Measurements from ENCODE around the gene H19.

H19 gene

DNA sequence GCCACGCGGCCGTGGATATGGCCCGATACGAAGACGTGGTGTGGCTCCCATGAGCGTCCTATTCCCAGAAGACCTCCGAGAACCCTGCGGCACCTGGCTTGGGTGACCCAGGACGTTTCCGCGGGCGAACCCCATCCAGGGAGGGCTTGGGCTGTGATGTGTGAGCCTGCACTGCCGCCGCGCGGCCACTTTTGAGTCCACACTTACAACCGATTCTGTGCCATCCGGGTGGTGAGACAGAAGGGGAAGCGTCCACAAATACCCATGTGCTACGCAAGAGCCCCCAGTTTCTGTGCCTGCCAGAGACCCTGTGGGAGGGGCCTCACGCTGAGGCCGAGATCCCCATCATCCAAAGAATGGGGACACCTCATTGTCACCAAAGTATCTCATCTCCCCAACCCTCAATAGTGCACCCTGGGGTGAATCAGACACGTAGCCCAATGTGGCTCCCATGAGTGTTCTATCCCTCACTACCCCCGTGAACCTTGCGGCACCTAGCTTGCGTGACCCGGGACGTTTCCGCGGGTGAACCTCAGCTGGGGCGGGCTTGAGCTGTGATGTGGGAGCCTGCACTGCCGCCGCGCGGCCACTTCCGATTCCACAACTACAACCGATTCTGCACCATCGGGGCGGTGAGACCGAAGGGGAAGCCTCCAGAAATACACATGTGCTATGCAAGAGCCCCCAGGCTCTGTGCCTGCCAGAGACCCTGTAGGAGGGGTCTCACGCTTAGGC lies 4.6 kb upstream of the H19 start:
- WGBS (ENCODE audit: extremely low coverage, insufficient coverage, low lambda C conversion rate), result no CpG with 5 or more reads among the region's 42 CpGs
- no peak overlapping the region for H3K4me3 ChIP-seq (ENCODE audit: low read length)
- H3K9ac ChIP-seq (ENCODE audit: low read length), result no peak overlapping the region
- H2BK120ac ChIP-seq (ENCODE audit: low read depth, low read length), result no peak overlapping the region
- H2BK5ac ChIP-seq (ENCODE audit: low read length), result no peak overlapping the region
- H3K27ac ChIP-seq (ENCODE audit: low read depth, low read length), result no peak overlapping the region
- H3K56ac ChIP-seq (ENCODE audit: low read length), result no peak overlapping the region
- H4K5ac ChIP-seq (ENCODE audit: low read length), result no peak overlapping the region
- H4K8ac ChIP-seq (ENCODE audit: low read depth, low read length), result no peak overlapping the region
- no peaks in the 10 kb centered on the region for H3K4me1 ChIP-seq (ENCODE audit: control insufficient read depth, low read depth, low read length)
- no peak for DNase-seq
- H3K4ac ChIP-seq (ENCODE audit: low read depth, low read length), result no peak overlapping the region
- H3K18ac ChIP-seq (ENCODE audit: low read length), result no peak overlapping the region
- H3K23ac ChIP-seq (ENCODE audit: low read length), result no peak overlapping the region
- H3K79me2 ChIP-seq (ENCODE audit: control insufficient read depth, insufficient read depth, low read length), result no peaks in the 10 kb centered on the region
- no peak overlapping the region for H2AK5ac ChIP-seq (ENCODE audit: low read length)
- H3K4me2 ChIP-seq (ENCODE audit: low read length), result no peak overlapping the region
- H3K27me3 ChIP-seq (ENCODE audit: insufficient read depth, low read length, poor library complexity), result no peaks in the 10 kb centered on the region
- no peaks in the 10 kb centered on the region for H3K79me1 ChIP-seq (ENCODE audit: low read length)
- H2BK15ac ChIP-seq (replicated peaks; ENCODE audit: low read depth), result no peak overlapping the region
- H3K36me3 ChIP-seq (ENCODE audit: control insufficient read depth, insufficient read depth, low read length), result no peaks in the 10 kb centered on the region

DNA sequence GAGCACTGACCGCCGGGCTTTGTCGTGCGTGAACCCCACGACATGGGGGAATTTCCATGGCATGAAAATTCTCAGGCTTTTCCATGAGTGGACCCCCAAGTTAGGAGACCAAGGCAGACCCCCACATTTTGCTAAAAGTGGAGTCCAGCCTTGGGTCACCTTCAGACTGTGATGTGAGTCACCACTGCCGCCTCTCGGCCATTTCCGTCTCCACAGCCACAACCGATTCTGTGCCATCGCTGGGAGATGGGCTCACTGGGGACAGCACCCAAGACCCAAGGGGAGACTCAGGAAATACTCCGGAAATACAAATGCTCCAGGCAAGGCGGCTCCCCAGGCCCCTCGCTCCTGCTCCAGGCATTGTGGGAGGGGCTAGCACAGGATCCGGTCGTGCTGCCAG lies 1.2 kb upstream of the H19 start:
- no peaks in the 10 kb centered on the region for H3K79me1 ChIP-seq (ENCODE audit: low read length)
- H3K4me3 ChIP-seq (ENCODE audit: low read length), result no peak overlapping the region
- H3K56ac ChIP-seq (ENCODE audit: low read length), result no peak overlapping the region
- DNase-seq, result no peak
- H3K27ac ChIP-seq (ENCODE audit: low read depth, low read length), result no peak overlapping the region
- no peak overlapping the region for H3K18ac ChIP-seq (ENCODE audit: low read length)
- no peak overlapping the region for H4K5ac ChIP-seq (ENCODE audit: low read length)
- H2BK5ac ChIP-seq (ENCODE audit: low read length), result no peak overlapping the region
- H3K36me3 ChIP-seq (ENCODE audit: control insufficient read depth, insufficient read depth, low read length), result no peaks in the 10 kb centered on the region
- no peak overlapping the region for H3K4me2 ChIP-seq (ENCODE audit: low read length)
- WGBS (ENCODE audit: extremely low coverage, insufficient coverage, low lambda C conversion rate), result no CpG with 5 or more reads among the region's 15 CpGs
- no peak overlapping the region for H2AK5ac ChIP-seq (ENCODE audit: low read length)
- H3K4me1 ChIP-seq (ENCODE audit: control insufficient read depth, low read depth, low read length), result no peaks in the 10 kb centered on the region
- no peak overlapping the region for H3K9ac ChIP-seq (ENCODE audit: low read length)
- no peaks in the 10 kb centered on the region for H3K79me2 ChIP-seq (ENCODE audit: control insufficient read depth, insufficient read depth, low read length)
- no peak overlapping the region for H2BK15ac ChIP-seq (replicated peaks; ENCODE audit: low read depth)
- H2BK120ac ChIP-seq (ENCODE audit: low read depth, low read length), result no peak overlapping the region
- H3K27me3 ChIP-seq (ENCODE audit: insufficient read depth, low read length, poor library complexity), result no peaks in the 10 kb centered on the region
- no peak overlapping the region for H3K4ac ChIP-seq (ENCODE audit: low read depth, low read length)
- no peak overlapping the region for H4K8ac ChIP-seq (ENCODE audit: low read depth, low read length)
- H3K23ac ChIP-seq (ENCODE audit: low read length), result no peak overlapping the region

DNA sequence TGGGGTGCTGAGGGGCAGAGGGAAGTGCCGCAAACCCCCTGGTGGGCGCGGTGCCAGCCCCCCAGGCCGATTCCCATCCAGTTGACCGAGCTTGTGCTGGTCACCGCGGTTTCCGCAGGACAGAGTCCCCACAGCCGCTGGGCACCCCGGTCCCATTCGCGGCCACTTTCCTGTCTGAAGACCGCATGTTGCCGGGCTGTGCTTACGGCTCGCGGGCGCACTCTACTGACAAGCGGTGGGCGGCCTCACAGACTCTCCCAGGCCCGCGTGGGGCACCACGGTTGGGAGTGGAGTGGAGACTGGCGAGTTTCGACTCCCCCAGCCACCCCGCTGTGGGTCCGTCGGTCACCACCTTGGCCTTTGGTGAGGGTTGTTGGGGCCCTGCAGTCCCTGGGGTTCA lies 648 bp upstream of the H19 start:
- H3K18ac ChIP-seq (ENCODE audit: low read length), result no peak overlapping the region
- no CpG with 5 or more reads among the region's 28 CpGs for WGBS (ENCODE audit: extremely low coverage, insufficient coverage, low lambda C conversion rate)
- no peak overlapping the region for H4K8ac ChIP-seq (ENCODE audit: low read depth, low read length)

DNA sequence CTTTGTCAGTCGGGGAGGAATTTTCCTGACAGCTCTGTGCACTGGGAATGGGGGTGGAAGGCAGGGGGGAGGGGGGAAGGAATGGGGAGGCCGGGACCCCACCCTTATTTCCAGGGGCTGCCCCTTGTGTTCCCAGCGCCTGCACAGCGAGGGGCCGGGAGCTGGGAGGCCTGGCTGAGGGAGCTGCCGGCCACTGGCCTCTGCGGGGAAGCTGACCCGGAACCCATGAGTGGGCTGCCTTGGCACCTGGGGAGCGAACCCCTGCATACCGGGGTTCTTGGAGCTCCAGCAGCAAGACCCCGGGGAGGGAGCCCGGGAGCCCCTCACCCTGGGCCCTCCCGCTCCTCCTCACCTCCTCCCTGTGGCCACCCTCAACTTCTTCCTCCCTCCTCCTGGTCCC lies 3.5 kb downstream of the H19 start:
- H3K56ac ChIP-seq (ENCODE audit: low read length), result no peak overlapping the region
- no peak overlapping the region for H3K4ac ChIP-seq (ENCODE audit: low read depth, low read length)
- H3K4me2 ChIP-seq (ENCODE audit: low read length), result no peak overlapping the region
- H3K27ac ChIP-seq (ENCODE audit: low read depth, low read length), result no peak overlapping the region
- H2BK5ac ChIP-seq (ENCODE audit: low read length), result no peak overlapping the region
- no peak overlapping the region for H3K4me3 ChIP-seq (ENCODE audit: low read length)
- H4K8ac ChIP-seq (ENCODE audit: low read depth, low read length), result no peak overlapping the region
- H3K79me2 ChIP-seq (ENCODE audit: control insufficient read depth, insufficient read depth, low read length), result no peaks in the 10 kb centered on the region
- no peak overlapping the region for H3K18ac ChIP-seq (ENCODE audit: low read length)
- H3K23ac ChIP-seq (ENCODE audit: low read length), result no peak overlapping the region
- H2BK15ac ChIP-seq (replicated peaks; ENCODE audit: low read depth), result no peak overlapping the region
- H2BK120ac ChIP-seq (ENCODE audit: low read depth, low read length), result no peak overlapping the region
- no peak for DNase-seq
- H3K9ac ChIP-seq (ENCODE audit: low read length), result no peak overlapping the region
- H3K27me3 ChIP-seq (ENCODE audit: insufficient read depth, low read length, poor library complexity), result no peaks in the 10 kb centered on the region
- no peaks in the 10 kb centered on the region for H3K79me1 ChIP-seq (ENCODE audit: low read length)
- H4K5ac ChIP-seq (ENCODE audit: low read length), result no peak overlapping the region
- WGBS (ENCODE audit: extremely low coverage, insufficient coverage, low lambda C conversion rate), result no CpG with 5 or more reads among the region's 13 CpGs
- no peaks in the 10 kb centered on the region for H3K36me3 ChIP-seq (ENCODE audit: control insufficient read depth, insufficient read depth, low read length)
- no peak overlapping the region for H2AK5ac ChIP-seq (ENCODE audit: low read length)
- H3K4me1 ChIP-seq (ENCODE audit: control insufficient read depth, low read depth, low read length), result no peaks in the 10 kb centered on the region

More for the DNA sequence above, 648 bp upstream of the H19 start:
- no peaks in the 10 kb centered on the region for H3K36me3 ChIP-seq (ENCODE audit: control insufficient read depth, insufficient read depth, low read length)
- H3K79me1 ChIP-seq (ENCODE audit: low read length), result no peaks in the 10 kb centered on the region
- H3K4me2 ChIP-seq (ENCODE audit: low read length), result no peak overlapping the region
- no peak for DNase-seq
- no peak overlapping the region for H2BK120ac ChIP-seq (ENCODE audit: low read depth, low read length)
- no peaks in the 10 kb centered on the region for H3K79me2 ChIP-seq (ENCODE audit: control insufficient read depth, insufficient read depth, low read length)
- H4K5ac ChIP-seq (ENCODE audit: low read length), result no peak overlapping the region
- H3K9ac ChIP-seq (ENCODE audit: low read length), result no peak overlapping the region
- H3K27me3 ChIP-seq (ENCODE audit: insufficient read depth, low read length, poor library complexity), result no peaks in the 10 kb centered on the region
- H2AK5ac ChIP-seq (ENCODE audit: low read length), result no peak overlapping the region
- H2BK5ac ChIP-seq (ENCODE audit: low read length), result no peak overlapping the region
- no peak overlapping the region for H3K56ac ChIP-seq (ENCODE audit: low read length)
- H3K4me1 ChIP-seq (ENCODE audit: control insufficient read depth, low read depth, low read length), result no peaks in the 10 kb centered on the region
- no peak overlapping the region for H3K27ac ChIP-seq (ENCODE audit: low read depth, low read length)
- H3K4me3 ChIP-seq (ENCODE audit: low read length), result no peak overlapping the region
- H3K23ac ChIP-seq (ENCODE audit: low read length), result no peak overlapping the region
- H3K4ac ChIP-seq (ENCODE audit: low read depth, low read length), result no peak overlapping the region
- H2BK15ac ChIP-seq (replicated peaks; ENCODE audit: low read depth), result no peak overlapping the region

DNA sequence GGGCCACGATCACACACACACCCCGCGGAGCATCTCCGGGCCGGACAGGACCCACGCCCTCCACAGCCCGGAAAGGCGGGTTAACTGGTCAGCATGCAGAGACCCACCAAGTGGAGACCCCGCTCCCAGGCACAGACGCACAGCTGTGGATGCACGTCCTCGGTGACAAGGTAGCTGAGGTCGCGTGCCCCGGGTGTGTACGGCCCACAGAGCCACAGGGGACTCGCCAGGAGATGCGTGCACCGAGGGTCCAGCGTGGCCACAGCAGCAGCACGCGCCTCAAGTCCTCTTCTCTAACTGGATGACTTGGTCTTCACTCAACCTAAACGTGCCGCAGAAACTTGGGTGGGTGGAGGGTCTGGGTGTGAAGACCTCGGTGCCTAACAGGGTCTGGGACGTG lies 5.5 kb downstream of the H19 start:
- H3K79me2 ChIP-seq (ENCODE audit: control insufficient read depth, insufficient read depth, low read length), result no peaks in the 10 kb centered on the region
- no peak overlapping the region for H2AK5ac ChIP-seq (ENCODE audit: low read length)

More for the DNA sequence above, 5.5 kb downstream of the H19 start:
- Histone ChIP-seq H3K36me3 (ENCODE audit: control insufficient read depth, insufficient read depth, low read length) (no peaks in the 10 kb centered on the region), H3K56ac (ENCODE audit: low read length) (no peak overlapping the region), H3K4me2 (ENCODE audit: low read length) (no peak overlapping the region), H3K4me3 (ENCODE audit: low read length) (no peak overlapping the region), H3K23ac (ENCODE audit: low read length) (no peak overlapping the region), H3K27me3 (ENCODE audit: insufficient read depth, low read length, poor library complexity) (no peaks in the 10 kb centered on the region), H2BK120ac (ENCODE audit: low read depth, low read length) (no peak overlapping the region), H3K9ac (ENCODE audit: low read length) (no peak overlapping the region), H4K5ac (ENCODE audit: low read length) (no peak overlapping the region), H3K4me1 (ENCODE audit: control insufficient read depth, low read depth, low read length) (no peaks in the 10 kb centered on the region), H3K18ac (ENCODE audit: low read length) (no peak overlapping the region), H2BK5ac (ENCODE audit: low read length) (no peak overlapping the region), H3K79me1 (ENCODE audit: low read length) (no peaks in the 10 kb centered on the region), H4K8ac (ENCODE audit: low read depth, low read length) (no peak overlapping the region), H2BK15ac (replicated peaks; ENCODE audit: low read depth) (no peak overlapping the region), H3K27ac (ENCODE audit: low read depth, low read length) (no peak overlapping the region), H3K4ac (ENCODE audit: low read depth, low read length) (no peak overlapping the region)
- DNase-seq, result no peak
- WGBS (ENCODE audit: extremely low coverage, insufficient coverage, low lambda C conversion rate), result no CpG with 5 or more reads among the region's 26 CpGs

Data from mesendoderm (in vitro differentiated cells).